SK-N-MC (cell line): ENCODE data around the gene PHF20.

ENCODE experiments used
- EZH2 ChIP-seq: fragments of 200-600 bp; sonication (generic); IDR thresholded peaks from one replicate; pipeline ENCODE4 v1.6.1; 2017; ENCODE audit warnings: antibody characterized with exemption
- POLR2AphosphoS5 ChIP-seq: IDR thresholded peaks from 2 replicates; pipeline ENCODE4 v1.6.1; 2012; ENCODE audit warnings: mild to moderate bottlenecking, low read depth, low read length, borderline replicate concordance

DNA sequence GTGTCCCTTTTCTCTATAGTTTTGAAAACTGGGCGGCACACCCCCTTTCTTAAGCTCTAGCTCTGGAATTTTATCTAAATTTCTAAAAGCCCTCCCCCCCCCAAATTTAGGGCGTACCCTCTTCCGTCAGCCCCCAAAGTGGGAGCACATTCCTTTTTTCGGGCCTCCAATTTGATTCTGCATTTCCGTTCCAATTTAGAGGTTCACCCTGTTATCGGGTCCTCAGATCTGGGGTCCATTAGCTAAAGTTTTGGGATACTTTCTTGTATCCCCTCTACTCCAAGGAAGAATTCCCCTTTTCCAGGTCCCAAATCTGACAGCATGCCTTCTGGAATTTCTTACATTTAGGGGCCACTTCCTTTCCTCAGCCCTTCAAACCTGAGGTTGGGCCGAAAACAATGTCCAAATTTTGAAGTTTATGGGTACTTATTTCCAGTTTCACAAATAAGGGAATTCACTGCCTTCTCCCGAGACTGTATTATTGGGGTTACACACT, 796 bp downstream of the PHF20 start:
- TF ChIP-seq POLR2AphosphoS5 (no peak), EZH2 (no peak)
